ENCODE data around the gene TFEB.

Gene TFEB

DNA sequence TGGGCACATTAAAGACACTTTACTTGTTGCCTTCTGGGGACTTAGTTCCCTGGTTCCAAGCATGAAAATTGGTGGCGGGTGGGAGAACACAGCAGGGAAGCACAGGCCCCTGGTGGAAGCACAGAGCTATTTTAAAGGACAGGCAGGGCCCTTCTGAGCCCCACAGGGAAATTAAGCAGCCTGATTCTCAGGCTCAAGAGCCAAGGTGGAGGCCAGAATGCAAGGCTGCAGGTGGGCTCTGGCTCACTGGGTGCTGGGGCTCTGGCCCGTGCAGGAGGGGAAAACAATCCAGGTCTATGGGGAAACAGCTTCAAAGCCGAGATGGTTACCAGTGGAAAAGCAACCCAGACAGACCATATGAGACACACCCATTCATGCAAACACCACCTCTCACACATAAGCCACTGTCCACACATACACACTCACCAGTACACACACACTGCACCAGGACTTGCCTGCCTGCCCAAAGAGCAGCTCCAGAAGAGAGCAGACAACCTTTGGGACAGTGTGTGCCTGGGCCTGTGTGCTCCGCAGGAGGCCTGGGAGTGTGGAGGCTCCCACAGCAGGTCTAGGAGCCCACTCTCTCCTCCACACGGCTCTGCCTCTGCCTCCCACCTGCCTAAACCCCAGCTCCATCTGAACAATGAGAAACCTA, 30.6 kb downstream of the TFEB start:
- FAIRE-seq: no peak

DNA sequence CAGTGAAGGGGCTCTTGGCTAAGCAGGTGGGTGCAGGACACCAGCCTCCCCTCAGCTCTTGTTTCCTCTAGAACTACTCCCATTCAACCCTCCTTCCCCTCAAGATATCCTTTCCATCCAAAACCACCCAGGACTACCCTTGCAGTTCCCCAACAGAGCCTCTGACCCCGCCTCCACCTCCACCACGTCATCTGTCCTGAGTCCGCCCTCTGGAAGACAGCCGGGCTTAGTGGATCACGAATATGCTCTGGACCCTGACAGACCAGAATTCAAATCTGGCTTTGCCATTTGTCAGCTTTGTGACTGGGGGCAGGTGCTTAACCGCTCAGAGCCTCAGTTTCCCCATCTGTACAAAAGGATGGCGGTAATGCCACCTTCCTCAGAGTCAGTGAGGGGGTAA, 31.4 kb downstream of the TFEB start:
- FAIRE-seq: no peak

DNA sequence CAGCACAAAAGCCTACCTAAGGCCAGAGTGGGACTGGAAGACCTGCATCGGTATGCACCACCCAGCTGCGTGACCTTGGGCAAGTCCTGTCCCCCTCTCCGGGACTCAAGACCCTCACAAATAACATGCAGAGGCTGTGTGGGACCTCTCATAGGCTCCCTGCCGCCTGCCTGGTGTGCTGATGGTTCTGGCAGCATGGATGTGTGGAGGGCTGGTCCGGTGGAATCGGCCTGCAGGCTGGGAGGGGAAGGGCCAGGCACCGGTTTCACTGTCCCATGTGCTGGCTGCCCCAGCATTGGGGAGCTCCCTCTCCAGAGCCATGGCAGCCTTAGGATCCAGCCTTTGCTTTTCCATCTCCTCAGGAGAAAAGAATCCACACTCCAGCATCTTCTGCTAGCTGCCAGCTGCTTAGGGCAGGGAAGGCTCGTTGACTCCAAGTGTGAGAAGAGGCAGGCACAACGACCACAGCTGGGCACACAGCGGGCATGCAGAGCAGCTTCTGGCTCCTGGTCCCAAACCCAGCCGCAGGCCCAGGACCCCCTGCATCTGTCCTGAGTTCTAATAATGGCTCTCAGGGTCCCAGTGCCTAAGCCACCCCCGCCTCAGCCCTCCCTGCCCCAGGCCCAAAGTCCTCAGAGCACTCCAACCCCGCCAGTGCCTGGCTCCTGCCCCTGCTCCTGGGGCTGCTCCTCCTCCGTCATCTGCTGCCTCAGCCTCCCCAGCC, 32.5 kb downstream of the TFEB start:
- no peak for FAIRE-seq

DNA sequence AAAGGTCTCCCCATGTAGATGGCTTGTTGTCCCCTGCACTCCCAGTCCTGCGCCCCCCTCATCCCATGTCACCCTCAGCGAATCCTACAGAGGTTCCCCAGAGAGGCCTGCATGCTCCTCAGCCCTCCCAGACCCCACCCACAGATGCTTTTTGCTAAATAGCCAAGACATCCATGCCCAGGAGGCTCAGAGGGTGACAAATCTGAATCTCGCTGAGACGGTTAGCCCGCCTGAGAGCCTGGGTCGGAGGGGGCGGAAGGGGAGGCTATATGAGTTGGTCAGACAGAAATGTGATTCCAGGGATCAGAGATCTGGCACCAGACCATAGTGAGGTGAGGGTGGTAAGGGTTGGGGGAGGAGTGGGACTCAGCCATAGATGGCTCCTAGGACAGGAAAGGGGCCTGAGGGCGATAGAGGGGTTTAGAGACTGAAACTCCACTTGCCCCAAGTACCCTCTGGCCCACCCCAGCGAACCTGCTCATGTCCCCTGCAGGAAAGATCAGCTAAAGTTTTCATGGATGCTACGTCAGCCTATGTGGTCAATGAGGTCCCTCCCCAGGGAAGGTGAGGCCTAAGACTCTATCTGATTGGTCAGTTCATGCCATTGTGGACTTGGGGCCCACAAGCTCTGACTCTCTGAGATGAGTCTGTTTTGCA, 33.2 kb downstream of the TFEB start:
- no peak for FAIRE-seq

DNA sequence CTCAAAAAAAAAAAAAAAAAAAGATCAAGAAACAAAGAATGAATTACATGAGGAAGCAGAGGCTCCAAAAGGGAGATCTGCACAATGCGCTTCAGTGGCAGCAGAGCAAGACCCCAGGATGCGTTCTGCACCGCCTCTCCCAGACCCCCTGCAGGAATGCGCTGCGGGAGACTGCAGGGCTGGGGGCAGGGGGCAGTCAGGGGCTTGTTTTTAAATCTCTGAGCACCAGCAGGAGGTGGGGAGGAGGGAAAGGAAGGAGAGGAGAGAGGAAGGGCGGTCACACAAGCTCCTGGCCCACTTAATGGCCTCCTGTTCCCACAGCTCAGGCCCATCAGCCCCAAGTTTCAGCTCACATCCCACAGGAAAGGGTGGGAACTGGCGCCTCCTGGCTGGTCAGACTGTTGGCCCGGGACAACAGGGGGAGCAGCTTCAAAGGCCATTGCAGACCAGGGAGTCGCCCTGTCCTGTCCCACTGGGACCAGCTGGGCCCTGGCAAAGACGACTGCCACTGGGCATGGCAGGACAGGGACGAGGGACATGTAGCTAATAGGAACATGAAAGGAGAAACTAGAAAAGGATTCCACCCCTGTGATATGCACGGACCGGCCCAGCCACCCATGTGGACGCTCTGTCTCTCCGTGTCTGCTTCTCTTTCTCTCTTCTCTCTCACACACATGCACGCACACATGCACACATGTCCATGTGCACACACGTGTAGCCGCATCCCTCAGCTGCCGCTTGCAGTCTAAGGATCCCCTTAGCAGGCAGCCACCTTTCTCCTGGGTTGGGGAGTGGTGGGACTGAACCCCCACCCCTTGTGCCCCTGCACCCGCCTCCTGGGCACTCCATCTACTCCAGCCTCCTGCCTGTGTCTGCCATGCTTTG, 34.7 kb downstream of the TFEB start:
- no peak for FAIRE-seq

DNA sequence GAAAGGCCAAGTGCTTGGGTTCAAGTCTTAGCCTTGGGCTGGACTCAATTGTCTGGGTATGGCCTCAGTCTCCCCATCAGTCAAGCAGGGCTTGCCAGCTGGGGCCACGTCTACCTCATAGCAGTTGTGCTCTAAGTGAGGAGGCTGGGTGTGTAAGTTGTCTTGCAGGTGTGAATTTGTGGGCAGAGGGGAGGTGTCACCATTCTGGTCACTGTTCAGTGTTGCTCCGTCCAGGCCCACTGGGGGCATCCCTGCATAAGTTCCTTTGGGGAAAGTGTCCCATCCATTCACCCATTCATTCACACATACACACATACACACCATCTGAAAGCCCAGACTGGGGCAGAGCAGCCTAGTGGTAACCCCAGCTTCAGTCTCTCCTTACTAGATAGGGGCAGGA, 36.3 kb downstream of the TFEB start:
- no peak for FAIRE-seq

DNA sequence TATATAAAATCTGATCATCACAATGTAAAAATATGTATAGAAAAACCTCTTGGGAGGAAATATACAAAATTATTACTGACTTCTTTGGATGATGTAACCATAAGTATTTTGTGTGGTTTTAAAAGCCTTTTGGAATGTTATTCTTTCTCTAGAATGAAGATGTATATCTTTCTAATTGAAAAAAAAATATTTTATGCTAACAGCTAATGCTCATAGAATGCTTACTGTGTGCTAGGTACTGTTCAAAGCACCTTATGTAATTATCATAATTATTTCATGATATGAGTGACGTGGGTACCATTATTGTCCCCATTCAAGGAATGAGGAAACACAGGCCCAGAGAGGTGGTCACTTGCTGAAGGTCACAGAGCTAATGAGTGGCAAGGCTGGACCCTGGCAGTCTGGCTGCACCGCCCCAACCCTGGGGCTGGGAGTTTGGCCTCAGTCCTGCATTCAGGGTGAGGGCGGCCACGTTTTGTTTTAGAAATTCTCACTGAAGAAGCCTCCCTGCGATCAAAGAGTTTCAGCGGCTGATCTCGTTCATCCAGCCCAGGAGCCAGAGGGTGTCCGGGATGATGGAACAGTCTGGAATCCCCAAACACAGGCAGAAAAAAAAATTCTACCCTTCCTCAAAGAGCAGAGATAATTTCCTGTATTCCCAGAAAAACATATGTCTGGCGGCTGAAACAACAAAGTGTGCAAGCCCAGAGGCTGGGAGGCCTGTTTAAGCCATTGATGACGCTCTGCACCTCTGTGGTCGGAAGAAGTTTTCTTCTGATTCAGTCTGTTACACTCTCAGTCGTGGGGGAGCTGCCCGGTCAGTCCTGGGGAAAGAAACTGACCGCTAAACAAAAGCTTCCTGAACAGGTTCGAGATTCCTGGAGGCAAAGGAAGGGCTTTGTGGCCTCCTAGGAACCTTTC, 37.3 kb downstream of the TFEB start:
- no peak for FAIRE-seq

DNA sequence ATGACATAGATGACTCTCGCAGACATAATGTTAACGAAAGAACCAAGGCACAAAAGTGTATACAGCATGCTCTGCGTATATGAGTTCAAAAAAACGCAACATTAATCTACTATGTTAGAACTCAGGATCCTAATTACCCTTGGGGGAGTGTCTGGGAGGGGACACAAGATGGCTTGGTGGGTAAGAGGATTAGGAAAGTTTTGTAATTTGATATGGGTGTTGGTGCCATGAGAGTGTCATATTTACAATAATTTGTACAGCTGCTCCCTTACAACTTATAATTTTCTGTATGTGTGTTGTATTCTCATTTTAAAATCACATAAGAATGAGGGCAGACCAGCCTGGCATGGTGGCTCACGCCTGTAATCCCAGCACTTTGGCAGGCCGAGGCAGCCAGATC, 38.6 kb downstream of the TFEB start:
- no peak for FAIRE-seq

DNA sequence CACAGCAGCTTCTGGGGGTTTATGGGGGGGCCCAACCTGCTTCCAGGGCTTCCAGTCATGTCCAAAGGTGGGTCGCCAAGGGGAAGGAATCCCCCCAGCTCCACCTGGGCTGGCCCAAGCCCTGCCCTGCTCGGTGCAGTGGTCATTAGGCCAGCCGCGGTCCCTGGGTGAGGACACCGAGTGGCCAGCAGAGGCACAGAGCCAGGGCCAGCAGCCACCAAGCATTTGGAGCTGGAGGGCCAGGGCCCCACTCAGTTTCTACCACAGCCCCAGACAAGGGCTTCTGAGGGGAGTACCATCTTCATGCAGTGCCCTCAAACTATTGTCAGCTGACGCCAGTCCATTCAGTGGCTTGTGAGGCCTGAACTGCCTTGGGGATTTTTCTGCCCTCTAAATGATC, 39.6 kb downstream of the TFEB start:
- FAIRE-seq: no peak

DNA sequence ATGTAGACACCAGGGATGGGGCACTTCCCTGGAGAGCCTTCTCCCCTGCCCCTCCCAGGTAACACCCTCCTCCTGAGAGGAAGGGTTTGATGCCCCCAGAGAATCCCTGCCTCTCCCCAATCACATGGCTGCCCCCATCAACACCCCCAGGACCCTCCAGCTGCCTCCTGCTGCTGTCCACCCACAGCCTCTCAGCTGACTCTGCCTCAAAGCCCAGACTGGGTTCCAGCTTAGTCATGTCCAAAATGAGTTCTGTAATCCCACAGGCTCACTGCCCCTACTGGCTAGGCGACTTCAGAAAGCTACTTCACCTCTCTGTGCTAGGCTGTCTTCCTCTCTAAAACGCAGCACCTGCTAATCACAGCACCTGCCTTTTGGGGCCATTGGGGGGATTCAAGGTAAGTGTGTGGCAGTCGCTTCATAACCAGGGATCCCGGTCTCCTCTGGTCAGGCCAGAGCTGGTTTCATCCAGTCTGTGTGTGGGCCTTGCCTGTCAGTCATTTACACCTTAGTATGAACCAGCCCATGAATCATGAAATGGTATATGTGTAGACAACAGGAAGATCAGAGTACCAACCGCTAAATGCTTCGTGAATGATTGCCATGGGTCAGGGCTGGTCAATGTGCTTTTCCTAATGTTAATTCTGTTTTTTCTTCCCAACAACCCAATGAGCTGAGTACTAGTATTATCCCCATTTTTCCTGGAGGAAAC, 40.4 kb downstream of the TFEB start:
- FAIRE-seq: no peak

GRCh38 chr6:41693281-41694240, 41.8 kb downstream of the TFEB start:
- FAIRE-seq: no peak

DNA sequence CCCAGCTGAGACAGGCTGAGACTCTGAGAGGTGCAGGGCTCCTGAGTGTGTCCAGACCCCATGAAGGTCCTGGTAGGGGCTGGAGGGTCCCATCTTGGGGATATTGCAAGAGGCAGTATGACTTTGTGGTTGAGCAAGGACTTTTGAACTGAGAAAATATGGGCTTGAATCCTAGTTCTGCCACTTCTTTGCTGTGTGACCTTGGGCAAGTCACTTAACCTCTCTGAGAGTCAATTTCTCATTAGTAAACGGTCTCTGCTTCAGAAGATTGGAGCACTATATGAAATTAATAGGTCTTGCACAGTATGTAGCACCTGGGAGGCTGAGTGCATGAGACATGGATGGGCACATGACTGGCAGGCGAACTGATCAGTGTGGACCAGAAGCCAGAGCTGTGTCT, 42.7 kb downstream of the TFEB start:
- no peak for FAIRE-seq

DNA sequence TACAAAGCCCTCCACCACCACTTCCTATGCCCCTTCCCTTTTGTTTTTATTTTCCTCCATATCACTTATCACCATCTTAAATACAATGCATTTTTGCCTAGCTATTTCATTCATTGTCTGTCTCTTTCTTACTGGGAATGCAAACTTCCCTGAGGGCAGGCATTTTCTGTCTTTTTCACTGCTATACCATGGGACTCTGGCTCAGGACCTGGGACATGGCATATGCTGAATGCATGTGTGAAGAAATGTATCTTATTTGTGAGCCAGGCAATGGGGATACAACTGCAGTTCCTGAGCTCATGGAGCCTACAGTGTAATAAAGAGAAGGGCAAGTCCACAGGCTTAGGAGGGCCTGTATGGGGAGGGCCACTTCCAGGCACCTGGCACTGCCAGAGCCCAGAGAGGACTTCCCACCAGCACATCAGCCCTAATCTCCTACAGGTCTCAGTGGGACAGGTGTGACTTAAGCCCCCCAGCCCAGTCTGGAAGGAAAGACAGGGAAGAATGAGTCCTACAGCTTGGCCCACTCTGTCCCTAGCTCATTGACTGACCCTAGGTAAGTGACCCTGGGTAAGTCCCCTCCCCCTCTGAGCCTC, 43.2 kb downstream of the TFEB start:
- no peak for FAIRE-seq

- FAIRE-seq: no peak
These were observed 43.9 kb downstream of the TFEB start for GRCh38 chr6:41691426-41692079.

DNA sequence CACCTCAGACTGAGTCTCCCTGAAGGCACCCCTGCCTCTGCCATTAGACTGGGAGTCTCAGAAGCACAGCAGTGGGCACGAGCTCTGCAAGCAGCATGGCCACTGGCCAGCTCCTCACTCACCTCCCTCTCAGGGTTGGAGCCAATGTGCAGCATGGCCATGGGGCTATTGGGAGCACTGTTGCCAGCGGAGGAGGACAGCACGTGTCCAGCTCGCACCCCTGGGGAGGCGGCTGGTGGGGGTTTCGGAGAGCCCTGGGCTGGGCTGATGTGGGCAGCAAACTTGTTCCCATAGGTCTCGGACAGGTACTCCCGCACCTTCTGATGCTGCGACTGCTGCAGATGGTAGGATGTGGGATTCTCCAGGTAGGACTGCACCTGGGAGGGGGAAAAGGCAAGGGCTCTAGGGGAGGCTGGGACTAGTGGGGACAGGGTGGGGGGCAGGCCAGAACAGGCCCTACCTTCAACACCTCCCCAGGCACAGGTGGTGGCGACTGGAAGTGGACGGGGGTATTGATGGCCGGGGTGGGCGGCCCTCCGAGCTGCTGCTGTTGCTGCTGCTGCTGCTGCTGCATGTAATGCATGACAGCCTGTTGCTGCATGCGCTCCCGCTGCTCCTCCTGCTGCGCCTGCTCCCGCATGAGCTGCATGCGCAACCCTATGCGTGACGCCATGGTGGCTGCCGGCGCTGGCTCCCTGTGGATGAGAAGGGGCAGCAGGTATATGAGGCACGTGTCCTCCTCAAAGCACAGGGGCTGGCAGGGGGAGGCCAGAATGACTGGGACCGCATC, 44.7 kb downstream of the TFEB start:
- no peak for FAIRE-seq

- no peak for FAIRE-seq
These were observed 46.0 kb downstream of the TFEB start for GRCh38 chr6:41689171-41690008.

GRCh38 chr6:41688256-41688965, 47.0 kb downstream of the TFEB start:
- no peak for FAIRE-seq
